Lower leg skin (tissue), 4 donors: ENCODE results near the gene ODC1. TPM values are rescaled to one million over a fixed set of nuclear protein-coding genes. Genes with fewer than 3 reads are reported as not detected.

Source experiments
- DNase-seq, 2 donors: peaks; one replicate each; pipeline ENCODE4 v3.0.0-alpha.2; 2019; ENCODE audit warnings: low spot score in 2 of 2
- H3K4me3 ChIP-seq: fragments of 200-600 bp; sonication (generic); 2 replicates; pipeline ENCODE4 v1.5.1; 2017; ENCODE audit warnings: mild to moderate bottlenecking, low read depth; ENCODE audit not compliant: poor library complexity, severe bottlenecking
- CTCF ChIP-seq, 3 donors: fragments of 450-650 bp; IDR thresholded peaks; one replicate each; pipeline ENCODE4 v1.5.1; 2016; ENCODE audit warnings: antibody characterized with exemption in 3 of 3, mild to moderate bottlenecking in 3 of 3, moderate library complexity in 2 of 3
- POLR2A ChIP-seq, 2 donors: fragments of 450-650 bp; IDR thresholded peaks; one replicate each; pipeline ENCODE4 v1.6.1; 2016 to 2017; ENCODE audit warnings: antibody characterized with exemption in 2 of 2, mild to moderate bottlenecking in 1 of 2, moderate library complexity in 1 of 2
- WGBS, 2 donors: methylation state at CpG; one replicate each; pipeline ENCODE4 v1.1.5; 2018; 5-methylcytosine and 5-hydroxymethylcytosine counted together
- intact Hi-C: fragments of 100-400 bp; cut with DNase I; formaldehyde crosslinking; loops from one replicate; pipeline ENCODE4 v1.15.0; 2023; ENCODE audit warnings: low total_unique reads
- total RNA-seq, 4 donors: library from RNA; depleted of rRNA; stranded (reverse); fragments of >200 nt; gene quantifications; one replicate each; pipeline ENCODE4 v1.1.0, GENCODE V29; 2016

Gene ODC1
- total RNA-seq, 4 donors from 2014 or later, result 11.5 to 19.7 (median 17.8) TPM

- intact Hi-C loops, result loop anchor here (10.0 kb wide), 1 partner anchor 234 kb away; no protein-coding TSS in a partner anchor
- no peak for DNase-seq
- no peak overlapping the region for H3K4me3 ChIP-seq
- TF ChIP-seq CTCF (IDR thresholded peaks at IDR 0.05) (no peak), POLR2A (IDR thresholded peaks at IDR 0.05) (no peak)
- WGBS, 2 donors, result 82 to 84% methylated on average over 8 of the region's 8 CpGs
Measured at GRCh38 chr2:10430886-10431622, 17.1 kb downstream of the ODC1 start.

- no peak for DNase-seq
- WGBS, 2 donors, result 89 to 93% methylated on average over 3 of the region's 3 CpGs
- intact Hi-C loops, result loop anchor here (10.0 kb wide), 1 partner anchor 826 kb away; no protein-coding TSS in a partner anchor
- TF ChIP-seq POLR2A (IDR thresholded peaks at IDR 0.05) (no peak), CTCF (IDR thresholded peaks at IDR 0.05) (no peak)
- H3K4me3 ChIP-seq, result no peak overlapping the region
Measured at GRCh38 chr2:10428924-10429323, 19.2 kb downstream of the ODC1 start.

GRCh38 chr2:10428355-10428754 lies 19.8 kb downstream of the ODC1 start:
- WGBS, 2 donors, result 95 to 96% methylated on average over 6 to 8 of the region's 8 CpGs
- no peak for TF ChIP-seq CTCF (IDR thresholded peaks at IDR 0.05)
- intact Hi-C loops, result loop anchor here (10.0 kb wide), 1 partner anchor 826 kb away; no protein-coding TSS in a partner anchor
- H3K4me3 ChIP-seq, result no peak overlapping the region
- no peak for DNase-seq

GRCh38 chr2:10427618-10427949 lies 20.5 kb downstream of the ODC1 start:
- WGBS, 2 donors, result 73 to 74% methylated on average over 17 of the region's 17 CpGs
- no peak for DNase-seq
- no peak for TF ChIP-seq POLR2A (IDR thresholded peaks at IDR 0.05)
- TF ChIP-seq CTCF (IDR thresholded peaks at IDR 0.05), result no peak

GRCh38 chr2:10426726-10427617 lies 21.2 kb downstream of the ODC1 start:
- no peak for TF ChIP-seq POLR2A (IDR thresholded peaks at IDR 0.05)
- no peak for TF ChIP-seq CTCF (IDR thresholded peaks at IDR 0.05)
- DNase-seq, result no peak
- intact Hi-C loops, result loop anchor here (10.0 kb wide), 1 partner anchor 828 kb away; no protein-coding TSS in a partner anchor
- no peak overlapping the region for H3K4me3 ChIP-seq
- 89 to 91% methylated on average over 39 to 40 of the region's 40 CpGs for WGBS, 2 donors

More at GRCh38 chr2:10427618-10427949, 20.5 kb downstream of the ODC1 start:
- intact Hi-C loops, result loop anchor here (10.0 kb wide), 1 partner anchor 827 kb away; no protein-coding TSS in a partner anchor
- no peak overlapping the region for H3K4me3 ChIP-seq
